NCI-H526 (cell line): Measurements from ENCODE around the gene UGT2A1.
A peak's percentile ranks its signal among the peaks of the same experiment; 100 is the strongest.
"Not testable (repeated sequence)": the region's sequence is repeated elsewhere in the genome, so short reads cannot be mapped to it uniquely, and the experiment has no call there.

Source experiments
- DNase-seq, 2 experiments: peaks; one replicate each; lab custom pipeline; 2025; lab: John Stamatoyannopoulos, UW

UGT2A1 gene

DNA sequence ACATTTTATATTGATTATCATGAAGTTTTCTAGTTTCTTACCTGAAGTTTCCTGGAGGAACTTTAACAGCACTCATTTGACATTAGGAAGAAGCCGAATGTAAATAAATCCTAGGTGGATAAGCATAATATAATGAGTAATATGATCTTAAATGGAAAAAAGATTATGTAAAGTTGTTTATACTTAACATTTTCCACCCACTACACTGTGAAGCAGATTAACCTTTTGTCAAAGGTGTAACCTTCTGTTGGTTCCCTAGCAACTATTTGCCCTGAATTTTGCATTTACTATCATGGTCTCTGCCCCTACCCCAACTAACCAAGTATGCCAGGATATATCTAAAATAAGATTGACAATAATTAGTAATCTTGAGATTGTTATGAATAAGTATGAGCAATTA is at the start of gene UGT2A1:
Gene UGT2A1, minus strand, starts transcription at position 101 of the 400 bp plus-strand sequence. CDS start 5,603 bp downstream, outside the sequence.
- no peak for DNase-seq

DNA sequence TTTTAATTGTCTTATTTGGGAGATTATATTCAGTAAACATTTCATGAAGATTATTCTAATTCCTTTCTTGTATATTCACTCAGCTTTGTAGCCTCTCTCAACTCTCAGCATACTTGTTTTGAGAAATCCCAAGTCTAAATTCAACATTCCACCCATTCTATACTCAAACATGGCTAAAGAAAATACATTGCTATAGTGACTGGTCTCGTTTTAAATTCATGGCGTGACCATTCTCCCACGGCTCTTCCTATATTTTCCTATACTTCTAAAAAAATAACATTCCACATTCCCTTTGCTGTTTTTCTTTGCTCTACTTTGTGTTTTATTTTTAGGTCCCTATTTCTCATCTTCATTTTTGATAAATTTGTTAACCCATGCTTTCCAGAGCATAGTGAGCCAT is 49.2 kb upstream of the UGT2A1 start:
- DNase-seq: no peak

DNA sequence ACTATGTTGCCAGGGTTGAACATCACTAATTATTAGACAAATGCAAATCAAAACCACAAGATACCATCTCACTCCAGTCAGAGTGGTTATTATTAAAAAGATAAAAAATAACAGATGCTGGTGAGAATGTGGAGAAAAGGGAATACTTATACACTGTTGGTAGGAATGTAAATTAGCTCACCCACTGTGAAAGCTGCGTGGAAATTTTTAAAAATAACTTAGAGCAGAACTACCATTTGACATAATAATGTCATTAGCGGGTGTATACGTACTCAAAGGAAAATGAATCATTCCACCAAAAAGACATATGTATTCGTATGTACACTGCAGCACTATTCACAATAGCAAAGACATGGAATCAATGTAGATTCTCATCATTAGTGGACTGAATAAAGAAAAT is 48.6 kb upstream of the UGT2A1 start:
- DNase-seq: no peak

DNA sequence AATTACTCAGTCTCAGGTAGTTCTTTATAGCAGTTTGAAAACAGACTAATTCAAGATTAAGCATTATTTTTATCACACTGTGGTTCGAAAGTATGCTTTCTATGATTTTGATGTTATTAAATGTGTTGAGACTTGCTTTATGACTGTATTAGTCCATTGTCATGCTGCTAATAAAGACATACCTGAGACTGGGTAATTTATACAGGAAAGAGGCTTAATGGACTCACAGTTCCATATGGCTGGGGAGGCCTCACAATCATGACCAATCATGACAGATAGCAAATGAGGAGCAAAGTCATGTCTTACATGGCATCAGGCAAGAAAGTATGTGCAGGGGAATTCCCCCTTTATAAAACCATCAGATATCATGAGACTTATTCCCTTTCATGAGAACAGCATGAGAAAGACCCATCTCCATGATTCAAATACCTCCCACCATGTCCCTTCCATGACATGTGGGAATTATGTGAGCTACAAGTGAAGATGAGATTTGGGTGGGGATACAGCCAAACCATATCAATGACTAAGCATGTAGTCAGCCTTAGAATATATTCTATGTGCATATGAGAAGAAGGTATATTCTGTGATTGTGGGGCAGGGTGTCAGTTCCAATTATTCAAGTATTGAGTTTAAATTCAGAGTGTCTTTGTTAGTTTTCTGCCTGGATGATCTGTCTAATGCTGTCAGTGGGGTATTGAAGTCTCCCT is 44.6 kb upstream of the UGT2A1 start:
- DNase-seq: no peak

DNA sequence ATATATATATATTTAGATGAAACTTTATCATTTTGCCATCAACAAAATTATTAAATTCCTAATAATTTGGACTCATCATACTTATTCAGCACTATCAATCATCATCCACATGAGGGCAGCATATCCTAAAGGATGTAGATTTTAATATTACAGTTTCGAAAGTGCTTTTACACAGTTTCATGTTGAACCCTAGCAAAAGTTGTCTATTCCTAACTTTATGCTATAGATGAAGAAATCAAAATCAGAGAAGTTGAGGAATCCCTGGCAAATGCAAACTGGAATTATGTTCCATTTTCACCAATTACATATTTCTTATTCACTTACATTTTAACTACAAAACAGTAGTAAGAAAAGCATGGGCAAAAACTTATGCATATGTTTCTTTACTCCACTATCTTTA is 36.6 kb upstream of the UGT2A1 start:
- peak in 1 of 2 experiments; percentile 22 for DNase-seq

DNA sequence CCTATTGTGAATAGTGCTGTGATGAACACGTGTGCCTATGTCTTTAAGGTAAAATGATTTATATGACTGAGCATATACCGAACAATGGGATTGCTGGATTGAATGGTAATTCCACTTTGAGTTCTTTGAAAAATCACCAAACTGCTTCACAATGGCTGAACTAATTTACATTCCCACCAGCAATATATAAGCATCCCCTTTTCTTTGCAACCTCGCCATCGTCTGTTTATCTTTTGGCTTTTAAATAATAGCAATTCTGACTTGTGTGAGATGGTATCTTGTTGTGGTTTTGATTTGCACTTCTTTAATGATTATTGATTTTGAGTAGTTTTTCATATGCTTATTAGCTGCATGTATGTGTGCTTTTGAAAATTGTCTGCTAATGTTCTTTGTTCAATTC is 31.8 kb upstream of the UGT2A1 start:
- DNase-seq: no peak

DNA sequence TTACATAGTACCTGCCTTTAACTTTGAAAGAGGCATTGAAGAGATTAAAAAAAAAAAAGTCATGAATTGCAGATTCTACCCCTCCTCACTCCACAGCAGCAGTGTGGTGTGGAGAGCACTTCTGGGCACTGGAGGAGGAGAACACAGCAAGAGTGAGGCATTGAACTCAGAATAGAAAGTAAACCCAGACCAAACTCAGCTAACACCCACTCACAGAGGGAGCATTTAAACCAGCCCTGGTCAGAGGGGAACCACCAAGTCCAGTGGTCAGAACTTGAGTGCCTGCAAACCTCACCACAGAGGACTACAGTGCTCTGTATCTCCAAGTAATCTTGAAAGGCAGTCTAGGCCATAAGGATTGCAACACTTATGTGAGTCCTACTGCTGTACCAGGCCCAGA is 15.6 kb upstream of the UGT2A1 start:
- no peak for DNase-seq

DNA sequence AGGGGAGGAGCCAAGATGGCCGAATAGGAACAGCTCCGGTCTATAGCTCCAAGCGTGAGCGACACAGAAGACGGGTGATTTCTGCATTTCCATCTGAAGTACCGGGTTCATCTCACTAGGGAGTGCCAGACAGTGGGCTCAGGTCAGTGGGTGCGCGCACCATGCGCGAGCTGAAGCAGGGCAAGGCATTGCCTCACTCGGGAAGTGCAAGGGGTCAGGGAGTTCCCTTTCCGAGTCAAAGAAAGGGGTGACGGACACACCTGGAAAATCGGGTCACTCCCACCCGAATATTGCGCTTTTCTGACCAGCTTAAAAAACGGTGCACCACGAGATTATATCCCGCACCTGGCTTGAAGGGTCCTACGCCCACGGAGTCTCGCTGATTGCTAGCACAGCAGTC is 11.0 kb upstream of the UGT2A1 start:
- DNase-seq: peak in 1 of 2 experiments; percentile 1

DNA sequence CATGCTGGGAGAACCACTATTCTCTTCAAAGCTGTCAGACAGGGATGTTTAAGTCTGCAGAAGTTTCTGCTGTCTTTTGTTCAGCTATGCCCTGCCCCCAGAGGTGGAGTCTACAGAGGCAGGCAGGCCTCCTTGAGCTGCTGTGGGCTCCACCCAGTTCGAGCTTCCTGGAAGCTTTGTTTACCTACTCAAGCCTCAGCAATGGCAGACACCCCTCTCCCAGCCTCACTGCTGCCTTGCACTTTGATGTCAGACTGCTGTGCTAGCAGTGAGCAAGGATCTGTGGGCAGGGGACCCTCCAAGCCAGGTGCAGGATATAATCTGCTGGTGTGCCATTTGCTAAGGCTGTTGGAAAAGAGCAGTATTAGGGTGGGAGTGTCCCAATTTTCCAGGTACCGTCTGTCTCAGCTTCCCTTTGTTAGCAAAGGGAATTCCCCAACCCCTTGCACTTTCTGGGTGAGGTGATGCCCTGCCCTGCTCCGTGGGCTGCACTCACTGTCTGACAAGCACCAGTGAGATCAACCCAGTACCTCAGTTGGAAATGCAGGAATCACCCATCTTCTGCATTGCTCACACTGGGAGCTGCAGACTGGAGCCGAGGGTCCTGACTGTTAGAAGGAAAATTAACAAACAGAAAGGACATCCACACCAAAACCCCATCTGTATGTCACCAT is 8.2 kb upstream of the UGT2A1 start:
- DNase-seq: not testable (repeated sequence)

DNA sequence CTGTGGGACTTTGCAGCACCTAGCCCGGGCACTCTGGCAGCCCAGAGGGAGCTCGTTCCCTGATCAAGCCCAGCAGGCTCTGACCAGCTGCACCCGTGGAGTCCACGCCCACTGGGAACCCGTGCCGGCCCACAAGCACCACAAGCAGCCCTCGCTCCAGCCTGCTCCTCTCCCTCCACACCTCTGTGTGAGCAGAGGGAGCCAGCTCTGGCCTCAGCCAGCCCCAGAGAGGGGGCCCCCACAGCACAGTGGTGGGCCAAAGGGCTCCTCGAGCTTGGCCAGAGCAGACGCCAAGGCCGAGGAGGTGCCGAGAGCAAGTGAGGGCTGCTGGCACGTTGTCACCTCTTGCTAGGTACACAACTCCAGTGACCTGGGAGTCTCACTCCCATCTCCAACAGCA is 5.1 kb upstream of the UGT2A1 start:
- DNase-seq: no peak

DNA sequence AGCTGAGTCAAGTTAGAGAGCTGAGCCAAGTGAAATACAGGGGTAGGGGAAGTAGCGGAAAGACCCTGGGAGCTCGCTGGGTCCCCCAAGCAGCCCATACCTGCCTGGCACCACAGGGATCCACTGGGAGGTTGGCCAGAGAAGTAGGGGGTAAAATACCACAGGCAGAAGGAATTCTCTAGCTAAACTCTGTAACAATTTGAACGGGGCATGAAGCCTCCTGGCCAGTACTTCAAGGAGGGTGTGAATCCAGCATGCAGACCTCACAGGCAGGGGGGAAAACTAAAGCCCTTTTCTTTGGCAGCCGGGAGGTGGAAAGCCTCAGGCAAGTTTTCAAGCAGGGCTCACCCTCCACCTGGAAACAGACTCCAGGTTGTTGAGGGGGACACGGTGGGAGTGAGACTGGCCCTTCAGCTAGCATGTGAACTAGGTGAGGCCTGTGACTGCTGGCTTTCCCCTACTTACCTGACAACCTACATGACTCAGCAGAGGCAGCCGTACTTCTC is 3.7 kb upstream of the UGT2A1 start:
- no peak for DNase-seq

DNA sequence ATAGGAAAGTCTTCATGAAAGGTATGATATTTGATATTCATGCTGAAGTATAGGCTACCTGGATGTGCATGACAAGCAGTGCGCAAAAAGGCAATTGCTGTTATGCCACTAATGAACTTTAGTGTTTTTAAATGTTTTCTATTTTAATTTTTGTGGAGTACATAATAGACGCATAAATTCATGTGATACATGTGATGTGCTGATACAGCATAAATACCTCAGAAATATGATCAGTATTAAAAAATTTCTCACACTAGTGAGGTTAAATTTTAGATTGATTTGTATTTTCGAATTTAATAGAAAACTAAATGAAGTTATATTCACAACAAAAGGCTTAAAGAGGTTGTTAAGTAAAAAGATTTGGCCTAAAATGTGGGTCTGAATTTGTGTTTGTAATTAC is 2.2 kb downstream of the UGT2A1 start:
- no peak for DNase-seq

DNA sequence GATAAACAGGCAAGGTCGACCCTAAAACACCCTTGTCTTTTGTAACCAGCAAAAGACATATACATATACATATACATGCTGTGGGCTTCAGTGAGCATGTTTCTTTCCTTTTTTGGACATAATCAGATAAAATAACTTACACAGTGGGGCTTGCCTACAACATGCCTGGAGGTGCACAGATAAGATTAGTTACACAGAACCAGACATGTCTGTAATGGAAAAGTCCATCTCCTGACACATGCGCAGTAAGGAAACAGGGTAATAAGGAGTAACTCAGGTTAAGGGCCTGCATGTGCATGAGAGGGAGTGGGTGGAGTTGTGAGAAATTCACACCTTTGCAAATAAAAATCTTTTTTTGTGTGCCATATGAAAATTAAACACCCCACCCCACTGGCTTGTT is 3.4 kb downstream of the UGT2A1 start:
- no peak for DNase-seq

DNA sequence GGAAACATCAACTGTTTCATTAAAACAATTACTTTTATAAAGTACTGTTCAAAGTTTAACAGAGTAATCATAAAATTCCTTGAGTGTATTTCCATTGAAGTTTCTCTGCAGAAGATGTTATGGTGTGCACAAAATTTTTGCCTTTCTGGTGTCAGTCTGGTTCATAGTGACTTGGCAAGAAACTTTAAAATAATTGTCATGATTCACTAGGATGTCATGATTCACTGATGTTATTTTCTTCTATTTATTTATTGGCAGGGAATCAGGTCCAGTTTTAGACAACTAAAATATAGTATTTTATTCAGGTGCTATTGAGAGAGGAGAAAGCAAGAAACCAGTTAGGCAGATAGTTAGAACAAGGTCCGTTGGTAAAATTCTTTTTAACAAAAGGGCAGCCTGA is 3.8 kb downstream of the UGT2A1 start:
- DNase-seq: no peak

DNA sequence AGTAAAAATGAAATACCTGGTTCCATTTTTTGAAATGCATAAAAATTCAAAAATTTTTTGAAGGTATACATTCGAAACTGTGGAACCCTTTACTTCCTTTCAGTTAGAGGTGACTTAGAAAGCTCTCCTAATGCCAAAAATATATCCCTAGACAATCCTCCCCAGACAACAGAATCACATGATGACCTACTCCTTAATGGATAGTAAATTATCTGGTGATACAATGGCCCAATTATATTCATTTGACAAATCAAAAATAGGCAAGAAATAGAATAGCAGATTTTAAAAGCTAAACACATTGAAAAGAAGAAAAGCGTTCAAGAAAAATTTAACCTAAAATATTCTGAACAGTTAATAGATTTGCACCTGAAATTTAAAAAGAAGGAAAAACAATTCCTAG is 10.1 kb downstream of the UGT2A1 start:
- no peak for DNase-seq

DNA sequence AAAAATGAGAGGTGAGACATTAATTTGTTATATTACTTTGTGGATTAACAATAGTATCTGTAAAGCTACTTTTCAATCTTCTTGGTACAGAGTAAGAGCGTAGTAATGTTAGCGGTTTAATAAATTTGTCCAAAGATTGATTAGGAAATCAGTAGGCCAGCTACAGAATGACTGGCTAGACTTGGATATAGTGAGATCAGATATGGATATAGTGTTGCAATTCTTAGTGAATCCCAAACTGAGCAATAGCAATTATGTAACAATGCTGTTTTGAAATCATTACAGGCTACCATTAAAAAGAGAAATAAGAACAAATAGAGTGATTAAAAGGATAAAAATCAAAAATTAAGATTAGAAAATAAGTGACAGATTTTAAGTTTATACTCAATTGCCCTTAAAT is 12.8 kb downstream of the UGT2A1 start:
- no peak for DNase-seq

DNA sequence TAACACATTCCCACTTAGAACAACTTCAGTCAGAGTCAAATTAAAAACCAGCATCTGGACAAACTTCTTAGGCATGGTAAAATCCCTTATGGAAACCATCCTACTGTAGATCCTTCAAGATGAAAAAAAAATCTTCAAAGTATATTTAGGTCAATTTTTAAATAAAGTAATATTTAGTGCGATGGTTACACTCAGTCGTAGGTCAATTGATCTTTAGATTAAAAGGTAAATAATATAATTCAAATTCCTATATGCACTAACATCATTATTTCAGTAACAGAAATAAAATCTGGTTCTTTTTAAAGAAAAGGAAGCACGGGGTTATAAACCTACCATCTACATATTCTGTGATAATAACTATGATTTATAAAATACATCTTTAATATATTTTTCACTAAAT is 13.5 kb downstream of the UGT2A1 start, which contains the start of gene UGT2A2:
Gene UGT2A2, minus strand, starts transcription at position 101 of the 400 bp plus-strand sequence. Its CDS starts 2 bp downstream, at position 99.
- DNase-seq: no peak

DNA sequence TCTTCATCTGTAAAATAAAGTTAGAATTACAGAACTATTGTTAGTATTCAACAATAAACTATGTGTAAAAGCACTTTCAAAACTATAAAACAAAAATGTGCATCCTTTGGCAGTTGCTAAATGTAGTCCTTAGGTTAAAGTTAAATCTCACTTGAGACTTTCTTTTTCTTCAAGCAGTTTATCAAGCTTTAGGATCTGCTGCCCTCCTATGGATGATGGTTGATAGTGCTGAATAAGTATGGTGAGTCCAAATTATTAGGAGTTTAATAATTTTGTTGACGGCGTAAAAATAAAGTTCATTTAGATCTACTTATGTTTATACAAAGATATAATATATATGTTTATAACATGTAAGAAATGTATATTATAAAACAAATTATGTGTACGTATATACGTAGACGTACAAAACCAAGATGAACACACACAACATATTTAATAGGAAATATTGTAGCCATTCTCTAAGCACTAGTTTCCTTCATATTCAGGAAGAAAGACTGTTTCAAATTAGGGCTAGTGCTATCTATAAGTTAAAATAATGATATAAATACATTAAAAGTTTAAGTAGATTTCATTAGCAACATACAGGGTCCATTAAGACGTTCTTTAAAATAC is 35.9 kb downstream of the UGT2A1 start:
- DNase-seq: peak in 1 of 2 experiments; percentile 48

DNA sequence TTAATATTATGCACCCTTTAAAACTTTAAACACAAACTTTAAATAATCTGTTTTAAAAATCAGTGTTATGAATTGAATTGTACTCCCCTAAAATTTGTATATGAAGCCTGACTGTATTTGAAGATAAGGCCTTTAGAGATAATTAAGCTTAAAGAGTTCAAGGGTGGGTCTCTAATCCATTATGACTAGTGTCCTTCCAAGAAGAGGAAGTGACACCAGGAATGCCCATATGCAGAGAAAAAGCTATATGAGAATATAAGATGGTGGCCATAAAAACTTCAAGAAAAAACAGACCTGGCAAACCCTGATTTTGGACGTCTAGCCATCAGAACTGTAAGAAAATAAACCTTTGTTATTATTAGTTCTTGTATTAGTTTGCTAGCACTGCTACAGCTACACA is 42.6 kb downstream of the UGT2A1 start:
- no peak for DNase-seq

DNA sequence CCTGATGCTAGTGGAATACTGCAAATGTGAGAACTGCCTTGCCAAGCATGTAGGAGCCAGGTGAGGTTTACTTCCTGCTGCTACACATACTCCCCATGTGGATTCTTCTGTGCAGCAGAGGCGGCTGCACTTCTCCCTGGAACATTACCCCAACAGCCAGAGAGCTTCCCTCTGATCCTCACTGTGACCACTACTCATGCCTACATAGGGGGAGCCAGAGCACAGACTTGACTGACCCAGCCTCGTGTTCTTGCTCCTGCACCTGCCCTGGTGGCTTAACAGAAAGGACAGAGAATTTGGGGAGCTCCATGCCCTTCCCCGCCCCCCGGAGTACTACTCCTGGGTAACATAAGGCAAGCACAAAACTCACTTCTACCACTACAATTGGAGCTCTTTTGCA is 52.0 kb downstream of the UGT2A1 start:
- no peak for DNase-seq

DNA sequence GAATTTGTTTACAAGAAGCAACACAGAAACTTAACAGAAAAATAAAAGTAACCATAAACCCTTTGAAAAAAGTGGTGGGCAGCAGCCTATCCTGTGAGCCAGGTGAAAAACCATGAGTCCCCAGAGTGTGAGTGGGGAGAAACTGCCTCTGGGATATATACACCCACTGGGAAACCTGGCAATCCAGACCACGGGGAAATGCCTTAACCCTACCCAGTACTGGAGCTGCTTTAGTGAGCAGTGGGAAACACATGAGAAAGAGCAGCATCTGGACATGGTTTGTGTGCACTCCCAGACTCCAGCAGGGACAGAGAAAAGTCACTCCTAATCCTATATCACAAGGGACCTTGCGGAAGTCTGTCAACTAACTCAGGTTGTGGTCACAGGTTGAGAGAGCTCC is 53.0 kb downstream of the UGT2A1 start:
- DNase-seq: no peak

DNA sequence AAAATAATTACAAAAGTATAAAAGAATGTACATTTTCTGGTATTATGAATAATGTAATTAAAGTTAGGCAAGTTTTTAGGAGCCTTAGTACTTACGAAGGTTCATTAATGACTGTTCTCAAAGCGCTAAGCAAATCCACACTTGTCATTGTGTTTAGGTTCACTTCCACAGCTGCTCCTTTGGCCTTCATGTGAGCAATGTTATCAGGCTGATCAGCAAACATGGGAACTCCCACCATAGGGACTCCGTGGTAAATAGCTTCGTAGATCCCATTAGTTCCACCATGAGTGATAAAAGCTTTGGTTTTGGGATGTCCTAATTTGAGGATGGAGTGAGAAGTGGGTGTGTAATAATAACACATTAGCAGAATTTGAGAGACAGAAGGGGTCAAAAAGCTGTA is 58.7 kb downstream of the UGT2A1 start:
- peak in 1 of 2 experiments; percentile 5 for DNase-seq

DNA sequence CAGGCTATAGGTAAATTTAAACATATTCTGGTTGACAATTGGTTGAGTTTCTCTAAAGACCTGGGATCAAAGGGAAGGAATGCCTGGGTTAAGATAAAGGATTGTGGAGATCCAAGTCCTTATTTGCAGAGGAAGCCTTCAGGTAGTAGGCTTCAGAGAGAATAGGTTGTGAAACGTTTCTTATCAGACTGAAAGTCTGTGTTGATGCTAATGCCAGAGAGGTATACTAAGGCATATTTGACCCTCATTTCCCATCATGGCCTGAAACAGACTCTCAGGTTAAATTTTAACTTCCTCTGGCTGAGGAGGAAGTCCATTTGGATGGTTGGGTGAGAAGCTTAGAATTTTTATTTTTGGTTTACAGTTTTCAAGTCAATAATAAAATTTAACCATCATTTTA is 61.7 kb downstream of the UGT2A1 start:
- DNase-seq: no peak
